ENCODE results near the gene ABCC12.
"Not testable (repeated sequence)": the region's sequence is repeated elsewhere in the genome, so short reads cannot be mapped to it uniquely, and the experiment has no call there.

Gene ABCC12

GRCh38 chr16:48155926-48156789, at the start of gene ABCC12:
Gene ABCC12 (minus strand): TSS chr16:48155993. CDS start chr16:48146424, 9,569 bp downstream.
- no peak for DNase-seq (ENCODE audit: low read depth, low spot score)

GRCh38 chr16:48204825-48205151, 49.0 kb upstream of the ABCC12 start:
- DNase-seq (ENCODE audit: low read depth, low spot score) = no peak

DNA sequence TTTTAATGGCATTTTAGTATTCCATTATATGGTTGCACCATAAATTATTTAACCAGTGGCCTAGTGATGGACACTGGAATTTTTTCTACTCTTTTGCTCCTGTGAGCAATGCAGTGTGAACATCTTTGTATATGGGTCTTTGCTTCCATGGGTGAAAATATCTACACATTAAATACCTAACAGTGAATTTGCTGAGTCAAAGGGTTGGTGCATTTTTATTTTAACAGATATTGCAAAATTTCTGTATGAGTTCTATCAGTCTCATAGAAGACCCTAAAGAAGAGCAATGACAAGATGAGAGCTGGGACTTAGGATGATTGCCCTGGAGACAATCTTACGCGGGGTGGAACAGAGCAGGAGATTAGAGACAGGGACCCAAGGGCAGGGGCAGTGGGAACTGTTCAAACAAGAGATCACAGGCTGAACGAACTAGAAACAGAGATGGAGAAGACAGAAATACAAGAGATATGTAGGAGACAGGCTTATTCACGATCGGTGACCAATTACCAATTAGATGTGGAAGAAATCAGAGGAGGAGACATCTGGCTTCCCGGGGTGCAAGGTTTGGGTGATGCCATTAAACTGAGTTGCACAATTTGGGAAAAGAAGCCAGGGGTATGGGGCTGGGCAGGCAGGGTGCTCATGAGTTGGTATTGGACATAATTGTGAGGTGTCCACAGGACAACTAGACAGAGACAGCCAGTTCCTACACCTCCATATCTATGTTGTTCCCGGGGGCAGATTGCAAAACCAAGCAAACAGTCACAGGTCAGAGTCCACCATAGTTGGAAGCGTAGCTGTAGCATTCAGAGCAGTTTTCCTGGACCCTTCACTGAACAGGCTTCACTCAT, 48.4 kb upstream of the ABCC12 start:
- no peak for DNase-seq (ENCODE audit: low read depth, low spot score)

DNA sequence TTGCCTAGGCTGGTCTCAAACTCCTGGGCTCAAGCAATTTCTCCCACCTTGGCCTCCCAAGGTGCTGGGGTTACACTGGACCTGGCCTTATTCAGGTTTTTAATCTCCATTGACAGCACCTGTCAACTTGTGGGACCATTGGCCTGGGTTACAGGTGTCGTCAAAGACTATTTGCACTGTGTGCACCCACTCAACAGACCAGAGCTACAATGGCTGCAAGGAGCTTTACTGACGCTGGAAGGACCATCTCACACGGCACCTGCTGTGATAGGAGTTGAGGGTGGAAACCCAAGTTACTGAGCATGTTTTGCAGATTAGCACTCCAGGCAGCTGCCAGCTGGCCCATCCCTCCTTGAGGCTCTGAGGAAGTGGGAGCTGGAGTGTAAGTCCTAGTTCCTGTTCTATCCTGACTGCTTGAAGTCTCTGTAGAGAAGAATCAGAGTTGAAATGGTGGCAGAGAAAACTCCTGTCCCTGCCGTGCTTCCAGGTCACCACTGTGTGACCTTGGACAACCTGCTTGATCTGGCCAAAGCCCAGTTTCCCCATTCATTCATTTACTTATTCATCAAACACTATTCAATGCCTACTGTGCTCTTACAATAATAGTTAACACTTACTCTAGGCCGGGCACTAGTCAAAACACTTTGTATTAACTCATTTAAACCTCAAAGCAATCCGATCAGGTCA, 45.9 kb upstream of the ABCC12 start:
- DNase-seq (ENCODE audit: low read depth, low spot score) = no peak

- no peak for DNase-seq (ENCODE audit: low read depth, low spot score)
Observed at GRCh38 chr16:48197294-48197693, 41.5 kb upstream of the ABCC12 start.

- no peak for DNase-seq (ENCODE audit: low read depth, low spot score)
Observed at GRCh38 chr16:48194828-48195556, 39.2 kb upstream of the ABCC12 start.

DNA sequence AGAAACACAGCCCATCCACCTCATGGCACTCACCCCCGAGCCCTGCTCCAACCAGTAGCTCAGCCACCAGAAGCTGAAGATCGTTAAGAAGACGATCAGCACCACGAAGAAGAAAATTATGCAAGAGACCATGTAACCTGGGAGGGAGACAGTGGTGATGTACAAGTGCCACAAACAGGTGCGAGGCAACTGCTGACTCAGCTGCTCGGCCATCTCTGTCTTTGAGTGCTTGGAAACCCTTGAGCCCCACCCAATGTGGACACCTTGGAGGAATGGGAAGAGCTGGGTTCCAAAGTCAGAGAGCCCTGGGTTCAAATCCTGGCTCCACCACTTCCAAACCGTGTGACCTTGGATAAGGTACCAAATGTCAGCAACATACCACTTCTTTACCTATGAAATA, 38.1 kb upstream of the ABCC12 start:
- no peak for DNase-seq (ENCODE audit: low read depth, low spot score)

DNA sequence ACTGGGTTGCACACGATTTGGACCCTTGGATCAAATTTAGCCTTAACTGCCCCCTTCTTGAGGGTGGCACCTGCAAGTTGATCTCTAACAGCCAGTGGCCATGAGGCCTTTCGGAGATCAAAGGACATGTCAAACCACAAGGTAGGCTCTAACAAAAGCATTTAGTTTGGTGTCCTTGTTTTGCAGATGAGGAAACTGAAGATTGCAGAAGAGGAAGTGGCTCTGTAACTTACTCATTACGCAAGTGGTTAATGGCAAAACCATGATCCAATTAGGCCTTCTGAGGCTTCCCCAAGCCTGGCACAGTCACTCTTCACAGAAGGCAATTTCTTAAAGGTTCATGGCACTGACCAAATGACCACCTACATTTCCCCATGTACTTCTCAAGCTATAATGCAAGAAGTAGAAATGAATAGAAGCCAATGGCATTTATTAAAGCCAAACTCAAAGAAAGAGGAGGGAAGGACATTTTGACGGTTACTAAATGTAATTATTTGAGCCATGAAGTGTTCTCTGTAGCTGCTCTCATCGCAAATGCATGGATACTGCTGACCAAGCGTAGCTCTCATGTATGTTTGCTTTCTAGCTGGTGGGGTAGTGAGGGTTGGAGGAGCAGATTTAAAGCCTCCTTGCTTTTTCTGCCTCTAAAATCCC, 32.8 kb upstream of the ABCC12 start:
- no peak for DNase-seq (ENCODE audit: low read depth, low spot score)

GRCh38 chr16:48187779-48188178, 32.0 kb upstream of the ABCC12 start:
- DNase-seq (ENCODE audit: low read depth, low spot score) = no peak

GRCh38 chr16:48184681-48185080, 28.9 kb upstream of the ABCC12 start:
- no peak for DNase-seq (ENCODE audit: low read depth, low spot score)

- no peak for DNase-seq (ENCODE audit: low read depth, low spot score)
Observed at GRCh38 chr16:48182979-48183537, 27.3 kb upstream of the ABCC12 start.

DNA sequence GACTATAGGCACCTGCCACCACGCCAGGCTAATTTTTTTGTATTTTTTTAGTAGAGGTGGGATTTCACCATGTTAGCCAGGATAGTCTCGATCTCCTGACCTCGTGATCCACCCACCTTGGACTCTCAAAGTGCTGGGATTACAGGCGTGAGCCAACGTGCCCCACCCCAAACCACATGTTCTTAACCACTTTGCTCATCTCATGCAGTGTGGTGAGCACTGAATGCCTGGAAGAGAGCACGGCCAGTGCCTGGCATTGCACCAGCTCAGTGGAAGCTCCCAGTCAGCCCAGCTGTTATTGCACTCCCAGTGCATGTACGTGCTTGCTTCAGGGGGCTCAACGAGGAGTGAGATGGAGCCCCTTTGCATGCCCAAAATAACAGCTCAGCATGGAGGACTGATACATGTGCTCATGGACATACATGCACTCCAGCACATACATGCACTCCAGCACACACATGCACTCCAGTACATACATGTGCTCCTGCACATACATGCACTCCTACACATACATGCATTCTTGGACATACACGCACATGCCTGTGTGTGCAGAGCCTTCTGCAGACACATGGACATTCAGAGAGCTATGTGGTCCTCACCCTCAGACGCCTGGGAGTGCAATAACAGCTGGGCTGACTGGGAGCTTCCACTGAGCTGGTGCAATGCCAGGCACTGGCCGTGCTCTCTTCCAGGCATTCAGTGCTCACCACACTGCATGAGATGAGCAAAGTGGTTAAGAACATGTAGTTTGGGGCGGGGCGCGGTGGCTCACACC, 26.1 kb upstream of the ABCC12 start:
- not testable (repeated sequence) for DNase-seq (ENCODE audit: low read depth, low spot score)

- DNase-seq (ENCODE audit: low read depth, low spot score) = no peak
Observed at GRCh38 chr16:48180868-48181480, 25.2 kb upstream of the ABCC12 start.

DNA sequence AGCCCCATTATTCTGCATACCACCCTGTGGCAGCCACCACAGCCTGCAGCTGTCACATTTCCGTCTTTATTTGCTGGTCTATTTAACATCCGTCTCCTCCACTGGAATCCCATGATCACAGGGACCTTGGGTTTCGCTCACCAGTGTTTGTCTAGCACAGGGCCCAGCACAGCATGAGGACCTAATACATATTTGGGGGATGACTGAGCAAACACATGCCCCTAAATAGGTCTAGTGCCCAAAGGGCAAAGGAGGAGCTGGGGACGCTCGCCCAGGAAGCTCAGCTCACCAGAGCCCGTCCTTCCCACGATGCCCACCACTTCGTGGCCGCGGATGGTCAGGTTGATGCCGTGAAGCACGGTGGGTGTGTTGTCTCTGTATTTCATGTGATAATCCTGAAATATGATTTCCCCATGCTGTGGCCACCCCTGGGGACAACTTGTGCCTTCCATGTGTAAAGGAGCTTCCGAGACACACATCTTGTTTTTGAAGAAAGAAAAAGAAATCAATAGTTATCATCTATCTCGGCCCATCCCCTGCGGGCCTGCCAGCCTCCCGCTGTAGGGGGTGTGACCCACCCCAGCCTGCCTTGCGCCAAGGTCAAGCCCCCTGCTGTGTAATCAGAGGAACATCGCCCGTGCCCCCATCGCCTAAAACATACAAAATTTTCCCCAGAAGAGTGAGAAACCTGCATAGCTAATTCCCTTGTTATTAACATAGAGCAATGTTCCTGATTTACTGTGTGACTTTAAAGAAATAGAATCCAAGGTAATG, 21.0 kb upstream of the ABCC12 start:
- no peak for DNase-seq (ENCODE audit: low read depth, low spot score)

DNA sequence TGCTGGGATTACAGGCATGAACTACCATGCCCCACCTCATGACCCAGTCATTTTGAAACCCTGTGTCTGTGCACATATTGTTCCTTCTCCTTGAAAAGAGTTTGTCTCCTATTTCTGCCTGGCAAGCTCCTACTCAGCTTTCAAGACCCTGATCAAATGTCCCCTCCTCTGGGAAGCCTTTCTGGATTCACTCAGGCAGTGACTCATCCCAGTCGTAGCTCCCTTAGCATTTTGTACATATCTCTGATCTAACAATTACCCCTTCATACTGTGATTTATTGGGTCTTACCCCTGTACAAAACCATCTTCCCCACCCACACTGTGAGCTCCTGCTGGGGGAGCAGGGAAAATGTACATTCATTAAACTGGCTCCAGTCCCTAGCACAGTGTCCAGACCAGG, 18.1 kb upstream of the ABCC12 start:
- DNase-seq (ENCODE audit: low read depth, low spot score) = no peak

- no peak for DNase-seq (ENCODE audit: low read depth, low spot score)
Observed at GRCh38 chr16:48172682-48173081, 16.9 kb upstream of the ABCC12 start.

DNA sequence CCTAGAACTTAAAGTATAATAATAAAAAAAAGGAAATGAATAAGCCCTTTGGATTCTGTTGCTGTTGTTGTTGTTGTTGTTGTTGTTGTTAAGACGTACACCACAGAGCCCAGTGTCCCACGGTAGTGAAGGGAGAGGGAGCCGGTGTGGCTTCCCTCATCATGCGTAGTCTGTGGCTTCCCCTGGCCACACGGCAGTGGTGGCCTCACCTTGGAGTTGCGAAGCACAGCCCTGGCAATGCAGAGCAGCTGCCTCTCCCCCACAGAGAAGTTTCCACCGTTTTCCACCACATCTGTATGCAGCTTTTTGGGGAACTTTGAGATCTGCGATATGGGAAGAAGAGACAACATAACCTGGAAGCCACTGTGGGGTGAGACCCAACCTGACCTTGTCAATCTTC, 14.1 kb upstream of the ABCC12 start:
- no peak for DNase-seq (ENCODE audit: low read depth, low spot score)

GRCh38 chr16:48168075-48168474, 12.3 kb upstream of the ABCC12 start:
- DNase-seq (ENCODE audit: low read depth, low spot score) = no peak

GRCh38 chr16:48166617-48167016, 10.8 kb upstream of the ABCC12 start:
- not testable (repeated sequence) for DNase-seq (ENCODE audit: low read depth, low spot score)
